Endometrium (tissue), 2 donors: ENCODE results near the gene PLOD2.
A peak's percentile ranks its signal among the peaks of the same experiment; 100 is the strongest.

Experiments
- FAIRE-seq: peaks from 2 replicates; lab custom pipeline; 2012; peaks lifted over from hg19 to GRCh38; lab: Jason Lieb, UNC
- donor health status: control.
- donor health status: control.

The PLOD2 gene

DNA sequence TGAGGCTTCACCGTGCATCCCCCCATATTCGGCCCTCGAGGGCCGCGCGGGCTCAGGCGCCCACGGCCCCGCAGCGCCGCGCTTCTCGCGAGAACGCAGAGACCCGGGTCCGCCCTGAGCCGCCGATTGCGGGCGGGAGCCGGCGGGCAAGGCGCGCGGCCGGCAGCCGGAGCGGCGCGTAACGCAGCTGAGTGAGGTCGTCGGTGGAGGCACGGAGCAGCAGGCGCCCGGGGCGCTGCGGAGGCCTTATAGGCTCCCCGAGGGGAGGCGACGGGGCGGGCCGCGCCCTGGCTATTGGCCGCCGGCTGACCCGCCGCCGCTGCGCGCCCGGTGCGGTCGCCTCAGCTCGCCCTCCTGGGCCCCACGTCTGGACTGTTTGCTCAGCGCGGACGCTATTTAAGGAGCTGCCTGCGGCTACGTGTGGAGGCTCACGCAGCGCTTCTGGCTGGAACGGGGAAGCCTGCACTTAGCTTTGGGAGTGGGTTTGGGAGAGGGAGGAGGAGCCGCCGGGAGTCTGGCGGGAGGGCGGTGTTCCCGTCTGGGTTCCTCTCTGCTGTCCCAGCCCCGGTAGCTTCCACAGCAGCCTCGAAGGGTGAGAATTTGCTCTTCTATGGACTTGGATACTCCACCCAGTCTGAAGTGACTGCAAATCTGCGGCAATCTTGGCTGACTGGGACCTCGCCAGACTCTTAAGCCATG lies at the start of gene PLOD2:
PLOD2 (minus strand) TSS at position 221 of the 699 bp plus-strand sequence; CDS start at position 26, 195 bp downstream.
- FAIRE-seq: no peak

DNA sequence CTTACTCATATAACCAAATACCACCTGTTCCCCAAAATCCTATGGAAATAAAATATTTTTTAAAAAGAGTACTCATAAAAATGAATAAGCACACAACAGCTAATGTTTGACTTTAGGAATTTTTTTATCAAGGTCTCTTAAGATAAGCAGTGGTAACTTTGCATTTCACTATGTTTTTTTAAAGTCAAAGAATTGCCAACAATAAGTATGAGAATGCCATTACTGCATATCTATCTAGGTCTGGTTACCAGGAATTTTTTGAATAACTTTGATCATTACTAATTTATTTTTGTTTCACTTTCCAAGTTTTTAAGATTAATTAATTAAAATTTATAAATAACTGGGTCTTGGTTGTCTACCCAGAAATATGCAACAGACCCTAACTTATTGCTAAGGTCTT lies 48.4 kb upstream of the PLOD2 start:
- no peak for FAIRE-seq

DNA sequence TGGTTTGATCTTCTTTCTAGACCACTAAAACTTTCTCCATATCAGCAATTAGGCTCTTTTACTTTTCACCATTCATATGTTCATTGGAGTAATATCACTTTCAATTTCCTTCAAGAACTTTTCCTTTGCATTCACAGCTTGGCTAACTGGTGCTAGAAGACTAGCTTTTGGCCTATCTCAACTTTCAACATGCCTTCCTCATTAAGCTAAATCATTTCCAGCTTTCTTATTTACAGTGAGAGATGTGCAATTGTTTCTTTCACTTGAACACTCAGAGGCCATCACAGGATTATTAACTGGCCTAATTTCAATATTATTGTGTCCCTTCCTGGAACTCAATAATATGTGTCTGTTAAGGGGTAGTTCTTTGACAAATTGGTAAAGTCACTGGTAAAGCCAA lies 42.8 kb upstream of the PLOD2 start:
- FAIRE-seq: no peak

DNA sequence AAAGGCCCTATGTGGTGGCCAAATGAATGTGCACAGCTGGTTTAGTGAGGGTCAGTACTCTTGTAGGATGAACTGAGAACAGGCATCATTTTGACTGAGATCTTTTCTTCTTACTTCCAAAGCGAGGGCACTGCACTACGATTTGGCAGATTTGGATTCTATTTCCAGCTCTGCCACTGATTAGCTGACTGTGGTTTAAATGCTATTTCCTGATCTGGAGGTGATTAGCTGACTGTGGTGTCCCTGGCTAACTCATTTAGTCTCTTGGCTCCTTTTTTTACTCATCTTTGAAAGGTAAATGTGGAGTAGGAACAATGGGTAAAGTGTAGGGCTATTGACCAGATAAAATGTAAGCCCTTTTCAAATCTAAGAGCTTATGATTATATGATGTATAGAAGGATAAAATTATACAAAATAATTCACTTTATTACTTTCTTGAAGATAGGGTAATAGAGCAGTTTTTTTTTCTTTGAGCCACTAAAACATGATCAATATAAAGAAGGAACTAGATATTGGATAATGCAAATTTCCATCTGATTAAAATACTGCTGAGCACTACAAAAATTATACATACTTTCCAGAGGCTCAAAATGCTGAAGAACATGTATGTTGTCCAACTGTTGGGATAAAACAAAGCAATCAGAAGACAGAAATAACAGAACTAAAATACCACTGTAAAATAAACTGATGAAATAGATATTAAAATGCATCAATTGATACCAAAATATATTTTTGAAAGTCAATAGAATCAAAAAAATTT lies 39.7 kb upstream of the PLOD2 start:
- no peak for FAIRE-seq

DNA sequence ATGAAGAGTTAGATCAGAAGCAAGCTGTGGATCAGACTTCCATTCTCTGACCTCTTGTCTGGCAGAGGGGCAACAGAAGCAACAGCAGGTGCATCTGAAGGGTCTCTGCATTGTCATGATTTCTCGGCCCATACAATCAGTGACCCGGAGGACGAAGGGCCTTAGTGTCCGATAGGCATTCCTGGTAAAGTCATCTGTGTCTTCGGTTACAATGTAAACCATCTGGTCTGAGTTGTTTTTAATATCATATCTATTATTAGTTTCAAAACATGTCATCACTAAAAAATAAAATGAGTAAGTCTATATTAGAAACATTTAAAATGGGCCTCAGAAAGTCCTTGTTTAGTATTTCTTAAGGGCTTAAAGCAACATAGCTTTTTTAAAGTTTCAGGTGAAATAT lies 38.8 kb upstream of the PLOD2 start:
- FAIRE-seq: no peak

DNA sequence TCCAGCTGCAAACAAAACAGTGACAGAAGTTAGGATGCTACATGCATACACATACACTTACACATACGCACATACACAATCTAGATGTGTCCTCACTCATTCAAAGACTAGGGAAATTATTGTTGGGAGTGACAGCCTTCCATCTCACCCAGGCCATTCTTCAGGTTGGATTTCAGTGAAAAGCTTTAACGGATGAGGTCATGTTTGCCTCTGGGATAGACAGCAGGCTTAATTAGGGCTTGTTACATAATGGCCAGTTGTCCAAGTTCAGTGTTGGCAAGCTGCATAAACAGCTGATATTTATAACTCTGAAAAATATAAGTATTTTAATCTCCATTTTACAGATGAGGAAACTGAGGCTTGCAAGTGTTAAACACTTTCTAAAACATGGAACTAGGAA lies 35.8 kb upstream of the PLOD2 start:
- FAIRE-seq: no peak

DNA sequence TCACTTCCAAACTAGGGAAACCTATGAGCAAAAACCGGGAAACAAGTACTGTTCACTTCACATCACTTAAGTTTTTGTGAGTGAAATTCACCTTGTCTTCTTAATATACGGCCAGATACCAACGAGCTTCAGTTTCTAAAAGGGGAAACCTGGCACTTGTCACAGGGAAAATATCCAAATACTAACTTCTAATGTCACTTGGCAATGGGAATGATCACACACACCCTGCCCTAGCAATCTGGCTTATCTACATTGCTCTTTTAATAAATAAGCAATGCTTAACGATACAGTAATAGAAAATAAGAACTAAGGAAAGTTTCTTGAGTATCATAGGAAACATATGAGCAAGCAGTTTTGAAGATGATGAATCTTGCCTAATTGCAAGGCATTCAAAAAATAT lies 34.6 kb upstream of the PLOD2 start:
- no peak for FAIRE-seq

DNA sequence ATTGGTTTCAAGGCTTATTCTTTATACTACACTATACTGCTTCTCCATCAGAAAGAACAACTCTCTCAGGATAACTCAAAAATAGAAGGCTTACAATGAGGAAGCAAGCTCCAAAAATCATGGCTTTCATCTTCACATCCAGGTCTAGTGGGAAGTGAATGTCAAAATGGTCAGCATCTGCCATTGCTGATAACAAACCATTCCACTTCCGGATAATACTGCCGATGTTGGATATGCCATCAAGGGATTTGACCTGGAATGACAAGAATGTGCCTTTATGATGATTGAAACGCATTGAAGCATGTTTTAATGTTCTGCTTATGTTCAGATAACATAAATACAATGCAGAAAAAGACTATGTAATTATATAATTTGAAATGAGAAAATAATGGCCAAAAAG lies 34.0 kb upstream of the PLOD2 start:
- no peak for FAIRE-seq

DNA sequence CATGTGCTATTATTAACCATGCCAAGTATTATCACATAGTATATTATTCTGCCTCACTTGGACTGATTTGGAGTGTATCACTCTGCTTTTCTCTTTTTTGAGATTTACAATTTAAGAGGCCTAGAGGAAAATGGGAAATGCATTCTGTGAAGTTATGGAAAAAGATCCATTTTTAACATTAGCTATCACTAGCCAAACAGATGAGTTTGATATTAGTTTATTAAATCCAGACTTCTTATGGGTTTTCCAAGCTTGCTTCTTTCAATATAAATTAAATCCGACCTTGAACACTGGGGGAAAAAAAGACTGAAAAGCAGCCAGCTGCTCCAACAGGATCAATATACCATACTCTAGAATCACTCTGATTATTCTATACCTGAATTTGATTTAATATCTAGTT lies 30.1 kb upstream of the PLOD2 start:
- FAIRE-seq: no peak

DNA sequence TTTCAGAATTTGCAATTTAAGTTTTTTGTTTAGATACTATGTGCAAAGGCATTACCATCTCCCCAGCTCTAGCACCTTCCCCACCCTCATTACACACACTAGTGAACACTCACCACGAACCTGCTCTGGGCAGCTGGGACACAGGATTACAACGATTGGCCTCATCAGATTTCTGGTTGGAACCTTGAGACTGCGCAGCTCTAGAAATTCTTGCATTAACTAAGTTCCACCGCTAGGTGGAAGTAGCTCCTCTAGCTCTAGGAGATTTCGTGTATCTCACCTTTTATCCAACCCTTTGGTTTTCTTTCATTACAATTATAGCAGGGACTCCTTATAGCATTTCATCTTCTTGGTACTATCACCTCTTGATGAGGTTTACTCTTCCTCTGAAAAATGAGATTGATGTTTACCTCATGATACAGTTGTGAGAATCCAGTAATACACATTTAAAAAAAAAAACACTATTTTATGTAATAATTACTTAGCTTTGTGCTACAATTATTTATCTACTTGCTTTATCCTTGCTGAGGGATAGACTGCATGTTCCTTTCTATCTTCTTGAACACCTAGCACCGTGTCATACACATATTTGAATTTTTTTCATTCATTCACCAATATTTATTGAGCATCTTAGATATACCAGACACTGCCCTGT lies 28.7 kb upstream of the PLOD2 start:
- FAIRE-seq: peak; percentile 51

DNA sequence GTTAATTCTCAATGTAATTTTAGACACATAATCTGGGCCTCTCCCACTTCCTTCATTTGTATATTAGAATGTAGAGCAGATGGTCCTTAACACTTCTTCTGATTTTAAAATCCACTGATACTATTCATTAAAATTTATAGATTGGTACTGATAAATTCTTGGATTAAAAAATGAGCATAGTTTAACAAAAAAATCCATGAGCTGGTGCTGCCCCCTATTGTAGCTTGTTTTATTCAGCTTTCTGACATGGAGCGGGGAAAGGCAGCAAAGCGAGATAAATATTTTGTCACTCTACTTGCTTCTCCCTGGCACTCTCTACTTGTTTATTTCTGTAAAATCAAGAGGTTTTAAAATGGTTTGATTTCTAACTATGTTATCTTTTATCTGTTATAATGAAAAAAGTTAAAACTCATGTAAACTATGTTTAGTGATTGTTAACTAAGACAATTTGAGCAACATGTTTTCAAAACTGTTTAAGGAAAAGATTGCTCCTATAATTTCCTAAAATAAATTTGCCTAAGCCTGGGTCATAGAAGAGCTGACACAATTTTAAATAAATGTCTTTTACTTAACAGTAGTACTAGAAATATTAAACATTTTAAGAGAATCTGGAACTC lies 26.5 kb upstream of the PLOD2 start:
- FAIRE-seq: peak; percentile 72

DNA sequence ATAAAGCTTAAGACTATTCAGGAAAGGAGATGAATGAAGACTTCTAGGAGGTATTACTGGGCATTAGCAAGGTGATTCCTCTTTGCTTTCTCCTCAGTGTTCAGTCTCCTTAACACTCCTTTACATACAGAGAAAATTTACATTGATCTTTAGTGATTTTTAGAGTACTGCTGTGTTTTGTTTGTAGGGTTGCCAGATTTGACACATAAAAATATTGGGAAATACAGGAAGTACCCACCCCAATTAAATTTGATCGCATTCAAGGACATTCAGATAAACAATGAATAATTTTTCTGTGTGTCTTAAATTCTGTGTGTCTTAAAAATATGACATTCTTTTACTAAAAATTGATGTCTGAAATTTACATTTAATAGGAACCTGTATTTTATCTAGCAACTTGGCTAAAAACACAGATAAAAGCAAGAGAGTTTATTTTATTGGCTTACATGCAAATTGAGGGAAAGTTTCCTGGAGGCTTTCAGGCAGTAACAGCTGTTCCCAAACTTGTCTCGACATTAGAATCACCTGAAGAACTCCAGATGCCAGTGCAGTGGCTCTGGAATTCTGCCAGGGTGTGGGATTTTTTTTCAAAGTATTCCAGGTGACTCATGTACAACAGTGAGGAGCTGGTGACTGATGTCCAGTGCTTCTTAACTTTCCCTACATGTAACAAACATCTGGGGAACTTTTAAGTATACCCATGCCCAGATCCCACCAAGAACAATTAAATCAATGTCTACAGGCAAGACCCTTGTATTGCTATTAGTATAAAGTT lies 23.4 kb upstream of the PLOD2 start:
- FAIRE-seq: no peak

DNA sequence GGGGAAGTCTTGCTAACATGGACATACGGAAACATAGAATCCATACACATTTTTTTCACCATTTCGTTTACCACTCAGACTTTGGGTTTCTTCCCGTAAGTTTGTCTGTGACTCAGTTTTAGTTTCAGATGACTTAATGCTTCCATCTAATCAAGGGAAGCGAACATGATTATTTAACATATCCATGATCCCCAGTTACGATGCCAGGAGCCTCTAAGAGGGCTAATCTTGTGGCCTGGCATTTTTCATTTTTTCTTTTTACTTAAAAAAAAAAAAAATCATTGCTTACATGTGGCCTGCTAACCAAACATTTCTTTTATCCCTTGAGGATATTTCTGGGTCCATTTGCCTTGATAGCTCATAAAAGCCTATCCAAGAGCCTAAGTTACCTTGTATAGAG lies 20.2 kb upstream of the PLOD2 start:
- no peak for FAIRE-seq

DNA sequence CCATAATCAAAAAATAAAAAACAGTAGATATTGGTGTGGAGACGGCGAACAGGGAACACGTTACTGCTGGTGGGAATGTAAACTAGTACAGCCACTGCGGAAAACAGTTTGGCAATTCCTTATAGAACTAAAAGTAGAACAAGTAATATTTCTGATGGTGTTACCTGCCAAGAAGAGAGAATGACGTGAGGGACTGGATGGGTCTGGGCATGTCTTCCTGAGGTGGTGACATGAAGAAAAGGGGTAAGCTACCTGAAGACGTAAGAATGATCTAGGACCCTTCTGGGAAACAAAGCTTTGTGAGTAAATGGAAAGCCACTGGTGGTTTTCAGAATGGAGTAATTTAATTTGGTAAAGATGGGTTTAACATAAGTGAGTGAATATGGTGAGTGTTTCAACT lies 19.4 kb upstream of the PLOD2 start:
- FAIRE-seq: no peak

DNA sequence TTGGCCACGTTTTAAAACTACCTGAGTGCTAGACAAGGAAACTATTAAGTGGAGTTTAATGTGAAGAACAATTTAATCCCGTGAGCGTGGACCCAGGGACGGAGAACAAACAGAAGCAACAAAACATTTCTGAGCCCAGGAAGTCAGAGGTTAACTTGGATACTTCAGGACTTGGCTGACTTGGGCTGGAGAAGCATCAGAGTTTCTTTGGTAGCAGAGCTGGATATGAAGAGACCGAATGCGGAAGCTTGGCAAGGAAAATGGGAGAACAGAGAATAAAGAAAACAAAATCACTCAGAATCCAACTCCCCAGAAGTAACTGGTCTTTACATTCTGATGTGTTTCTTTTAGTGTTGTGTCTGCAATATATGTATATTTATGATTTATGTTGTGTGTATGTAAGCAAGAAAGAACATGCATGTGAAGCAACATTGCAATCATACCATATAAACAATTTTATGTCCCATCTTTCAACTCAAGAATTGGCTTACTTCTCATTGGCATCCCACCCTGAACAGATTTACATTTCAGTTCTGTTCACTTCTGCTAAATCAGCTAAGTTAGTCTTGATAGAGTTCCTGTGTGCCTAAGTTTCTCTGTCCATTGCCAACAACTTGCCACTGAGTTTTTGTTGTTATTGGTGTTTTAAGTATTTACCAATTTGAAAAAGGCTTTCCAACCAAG lies 17.2 kb upstream of the PLOD2 start:
- FAIRE-seq: no peak

DNA sequence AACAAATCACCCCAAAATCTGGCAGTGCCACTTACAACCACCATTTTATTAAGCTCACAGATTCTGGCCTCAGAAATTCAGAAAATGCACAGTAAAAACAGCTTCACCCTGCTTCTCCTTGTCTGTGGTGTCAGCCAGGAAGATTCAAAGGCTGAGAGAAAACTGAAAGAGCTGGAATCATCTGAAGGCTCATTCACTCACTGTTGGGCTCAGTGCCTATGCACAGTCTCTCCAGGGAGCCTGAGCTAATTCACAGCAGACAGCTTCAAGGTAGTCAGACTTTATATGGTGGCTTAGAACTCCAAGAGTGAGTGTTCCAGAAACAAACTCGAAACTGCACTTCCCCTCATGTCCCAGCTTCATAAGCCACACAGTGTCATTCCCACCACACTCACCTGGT lies 16.5 kb upstream of the PLOD2 start:
- no peak for FAIRE-seq

DNA sequence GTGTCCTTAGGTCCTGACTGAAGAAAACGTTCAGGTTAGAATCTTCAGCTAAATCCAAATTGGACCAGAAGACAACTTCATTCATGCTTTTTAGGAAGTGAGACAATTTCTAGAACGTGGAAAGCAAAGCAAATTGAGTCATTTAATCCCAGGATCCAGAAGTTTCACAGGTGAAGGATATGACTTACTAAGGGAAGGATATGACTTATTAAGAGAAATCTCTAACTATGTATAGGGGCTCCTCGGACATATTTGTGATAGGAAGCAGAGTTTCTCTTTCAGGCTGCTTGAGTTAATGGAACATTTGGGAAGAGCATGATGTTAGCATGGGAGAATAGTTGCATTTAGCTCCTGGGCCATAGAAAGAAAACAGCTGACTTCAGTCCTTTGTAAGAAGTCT lies 16.1 kb upstream of the PLOD2 start:
- FAIRE-seq: no peak

DNA sequence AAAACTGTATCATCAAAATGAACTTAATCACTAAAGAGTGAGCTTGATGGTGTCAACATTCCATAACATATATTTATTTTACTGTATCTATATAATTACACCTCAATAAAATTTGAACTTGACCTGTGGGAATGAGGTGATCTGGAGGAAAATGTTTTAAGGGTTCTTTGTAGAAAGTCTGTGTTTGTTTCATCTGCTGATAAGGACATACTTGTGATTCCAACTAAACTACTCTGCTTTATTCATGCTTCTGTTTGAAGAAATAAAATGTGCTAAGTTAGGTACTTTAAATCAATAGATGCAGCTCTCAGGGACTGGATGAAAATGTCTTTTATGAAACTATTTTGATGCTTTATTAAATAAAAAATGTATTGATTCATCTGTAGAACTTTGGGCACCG lies 11.6 kb upstream of the PLOD2 start:
- FAIRE-seq: no peak

DNA sequence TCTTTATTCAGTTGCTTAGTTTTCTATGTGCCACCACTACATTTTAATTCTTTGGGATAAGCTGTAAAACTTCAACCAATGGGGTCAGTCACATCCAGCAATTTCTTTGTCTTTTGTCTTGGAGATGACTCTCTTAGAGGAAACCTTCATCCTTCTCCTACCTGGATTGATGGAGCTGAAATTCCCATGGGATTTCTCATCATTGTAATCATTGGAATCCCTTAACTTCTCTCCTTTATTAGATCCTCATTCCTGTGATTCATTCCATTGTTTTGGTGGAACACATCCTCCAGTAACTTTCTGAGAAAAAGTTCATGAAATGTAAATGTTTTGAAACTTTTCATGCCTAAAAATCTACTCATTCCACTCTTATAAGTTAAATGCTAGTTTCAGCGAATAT lies 9.6 kb upstream of the PLOD2 start:
- FAIRE-seq: no peak

DNA sequence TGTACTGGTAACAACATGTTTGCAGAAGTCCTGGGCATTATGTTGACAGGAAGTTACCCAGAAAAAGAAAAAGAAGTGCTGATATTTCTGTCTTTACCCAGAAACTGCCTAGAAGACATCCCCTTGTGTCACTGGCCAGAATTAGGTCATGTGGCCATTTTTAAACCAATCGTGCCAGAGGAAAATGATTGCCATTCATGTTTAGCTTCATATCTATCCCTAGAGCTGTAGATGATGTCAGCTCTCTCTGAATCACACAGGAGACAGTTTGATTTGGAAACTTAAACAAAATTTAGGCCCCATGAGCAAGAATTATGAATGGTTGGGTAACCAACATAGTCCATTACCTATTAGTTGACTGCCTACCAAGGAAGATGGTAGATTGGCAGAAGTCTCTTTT lies 8.9 kb upstream of the PLOD2 start:
- FAIRE-seq: no peak

DNA sequence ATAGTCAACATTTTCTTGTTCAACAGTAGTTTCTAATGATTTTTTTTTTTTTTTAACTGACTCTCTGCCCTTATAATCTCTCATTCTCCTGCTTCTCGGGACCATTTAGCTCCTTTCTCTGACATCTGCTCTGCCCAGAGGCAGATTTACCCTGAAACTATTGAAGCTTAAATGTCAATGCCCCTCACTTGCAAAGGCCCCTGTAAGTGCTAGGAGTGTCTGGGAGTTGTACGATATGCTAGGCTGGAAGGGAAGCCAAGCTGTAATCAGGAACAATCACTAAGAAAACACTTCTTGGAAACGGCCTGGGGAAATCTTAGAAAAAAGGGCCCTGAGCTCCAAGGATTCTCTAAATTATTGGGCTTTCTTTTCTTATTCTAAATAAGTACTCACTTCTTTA lies 5.8 kb upstream of the PLOD2 start:
- FAIRE-seq: no peak

DNA sequence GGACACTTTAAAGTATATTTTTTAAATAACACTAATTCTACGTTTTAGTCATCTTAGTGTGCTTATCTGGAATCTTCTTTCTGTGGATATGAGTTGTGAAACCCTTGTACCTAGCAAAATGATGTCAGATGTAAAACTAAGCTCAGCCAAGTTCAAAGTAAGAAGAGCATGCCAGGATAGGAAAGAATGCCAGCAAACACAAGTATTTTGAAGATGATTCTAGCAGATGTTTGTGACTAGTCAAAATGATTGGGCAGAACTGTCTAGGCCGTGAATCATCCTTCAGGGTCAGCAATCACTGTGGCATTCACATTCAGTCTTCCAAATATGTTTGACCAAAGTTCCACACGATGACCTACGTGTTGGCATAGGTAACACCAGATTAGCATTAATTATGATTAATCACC lies 5.4 kb upstream of the PLOD2 start:
- FAIRE-seq: no peak
